Osteoblast (primary cell): ENCODE results near the gene KATNB1. TPM values are rescaled to one million over a fixed set of nuclear protein-coding genes. Genes with fewer than 3 reads are reported as not detected.

Source experiments
- DNase-seq: peaks from one replicate; pipeline ENCODE4 v3.0.0; 2011; ENCODE audit warnings: low spot score, mixed read lengths; ENCODE audit not compliant: insufficient read length; ENCODE audit errors: missing footprints
- H2AFZ ChIP-seq: 2 replicates; pipeline ENCODE4 v1.6.0; 2011; ENCODE audit warnings: mild to moderate bottlenecking, low read length
- H3K27ac ChIP-seq: 2 replicates; pipeline ENCODE4 v1.5.1; 2011; ENCODE audit warnings: mild to moderate bottlenecking, low read depth, low read length, moderate library complexity
- H3K27me3 ChIP-seq: 2 replicates; pipeline ENCODE4 v1.6.0; 2012; ENCODE audit warnings: mild to moderate bottlenecking, control low read depth, inconsistent platforms, low read length, moderate library complexity; ENCODE audit not compliant: insufficient read depth
- H3K36me3 ChIP-seq: 2 replicates; pipeline ENCODE4 v1.5.1; 2011; ENCODE audit warnings: mild to moderate bottlenecking, low read length, control low read depth, moderate library complexity; ENCODE audit not compliant: insufficient read depth
- H3K4me1 ChIP-seq: 2 replicates; pipeline ENCODE4 v1.5.1; 2011; ENCODE audit warnings: mild to moderate bottlenecking, low read length, control low read depth, moderate library complexity; ENCODE audit not compliant: insufficient read depth
- H3K4me2 ChIP-seq: 2 replicates; pipeline ENCODE4 v1.6.0; 2011; ENCODE audit warnings: mild to moderate bottlenecking, low read length; ENCODE audit not compliant: insufficient read depth
- H3K4me3 ChIP-seq: fragments of 200-600 bp; sonication (generic); 3 replicates; pipeline ENCODE4 v1.5.1; 2012; ENCODE audit warnings: mild to moderate bottlenecking, low read length, inconsistent platforms; ENCODE audit not compliant: insufficient read depth
- H3K79me2 ChIP-seq: 2 replicates; pipeline ENCODE4 v1.6.0; 2012; ENCODE audit warnings: mild to moderate bottlenecking, low read length, control low read depth, inconsistent platforms; ENCODE audit not compliant: insufficient read depth
- H3K9me3 ChIP-seq: 2 replicates; pipeline ENCODE4 v1.5.1; 2011; ENCODE audit warnings: low read depth, low read length, control low read depth
- H4K20me1 ChIP-seq: 2 replicates; pipeline ENCODE4 v1.6.0; 2012; ENCODE audit warnings: mild to moderate bottlenecking, low read length, control low read depth; ENCODE audit not compliant: insufficient read depth
- CTCF ChIP-seq: IDR thresholded peaks from 2 replicates; pipeline ENCODE4 v1.5.1; 2011; ENCODE audit warnings: mild to moderate bottlenecking, low read depth, low read length, moderate library complexity; ENCODE audit errors: extremely low read depth
- total RNA-seq: library from RNA; depleted of rRNA; stranded (reverse); fragments of >200 nt; gene quantifications from 2 replicates; pipeline ENCODE4 v1.2.3, GENCODE V29; 2012

The KATNB1 gene
- total RNA-seq, 1 donor, result 24.6 TPM

GRCh38 chr16:57688987-57689761 is 46.4 kb upstream of the KATNB1 start:
- no peaks in the 10 kb centered on the region for H3K79me2 ChIP-seq

DNA sequence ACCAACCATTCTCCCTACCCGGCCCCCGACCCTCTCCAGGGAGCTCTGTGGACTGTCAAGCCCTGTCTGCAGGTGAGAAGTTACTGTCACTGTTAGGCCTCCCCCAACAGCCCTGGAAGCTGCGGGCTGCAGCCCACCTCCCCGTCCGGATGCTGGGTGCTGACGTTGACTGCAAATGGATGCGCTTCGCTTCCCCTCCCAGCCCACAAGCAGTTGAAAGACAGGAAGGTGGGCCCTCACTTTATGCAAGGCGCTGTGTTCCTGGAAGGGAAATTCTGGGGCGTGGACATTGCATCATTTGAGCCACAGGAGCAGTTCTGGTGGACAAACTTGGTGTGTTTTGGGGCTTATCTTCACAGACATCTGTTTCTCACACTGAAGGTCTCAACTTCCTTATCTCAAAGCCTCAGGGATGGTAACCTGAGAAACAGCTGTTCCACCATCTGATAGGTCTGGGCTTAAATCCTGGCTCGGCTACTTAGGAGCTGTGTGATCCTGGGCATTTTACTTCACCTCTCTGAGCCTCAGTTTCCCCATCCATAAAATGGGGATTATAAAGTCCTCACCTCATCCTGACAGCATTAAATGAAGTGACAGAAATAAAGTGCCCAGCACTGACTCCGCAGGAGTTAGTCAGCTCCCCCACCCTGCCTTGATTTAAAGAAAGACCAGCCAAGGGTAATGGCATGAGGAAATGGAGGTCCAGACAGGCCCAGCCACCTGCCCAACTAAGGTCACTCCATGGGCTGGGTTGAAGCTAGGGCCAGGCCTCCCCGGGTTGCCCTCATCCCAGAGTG is 45.6 kb upstream of the KATNB1 start:
- Histone ChIP-seq H4K20me1 (no peaks in the 10 kb centered on the region), H3K4me2 (no peak overlapping the region), H2AFZ (no peak overlapping the region), H3K4me3 (no peak overlapping the region), H3K36me3 (no peaks in the 10 kb centered on the region), H3K27ac (no peak overlapping the region), H3K27me3 (peaks cover 35% of the 10 kb centered on the region), H3K79me2 (no peaks in the 10 kb centered on the region), H3K4me1 (no peaks in the 10 kb centered on the region), H3K9me3 (no peaks in the 10 kb centered on the region)
- peak; percentile 69 for DNase-seq
- no peak for TF ChIP-seq CTCF

More at GRCh38 chr16:57688987-57689761, 46.4 kb upstream of the KATNB1 start:
- Histone ChIP-seq H3K27ac (no peak overlapping the region), H3K4me3 (no peak overlapping the region), H3K27me3 (peaks cover 35% of the 10 kb centered on the region), H2AFZ (no peak overlapping the region), H3K4me1 (no peaks in the 10 kb centered on the region), H3K4me2 (no peak overlapping the region), H3K9me3 (no peaks in the 10 kb centered on the region), H4K20me1 (no peaks in the 10 kb centered on the region), H3K36me3 (no peaks in the 10 kb centered on the region)
- no peak for DNase-seq
- TF ChIP-seq CTCF, result no peak

- Histone ChIP-seq H3K79me2 (no peaks in the 10 kb centered on the region), H3K36me3 (no peaks in the 10 kb centered on the region), H2AFZ (no peak overlapping the region), H4K20me1 (no peaks in the 10 kb centered on the region), H3K9me3 (no peaks in the 10 kb centered on the region), H3K4me1 (no peaks in the 10 kb centered on the region), H3K27ac (no peak overlapping the region), H3K4me2 (no peak overlapping the region), H3K27me3 (peaks cover 37% of the 10 kb centered on the region), H3K4me3 (no peak overlapping the region)
- no peak for DNase-seq
- no peak for TF ChIP-seq CTCF
These were observed 44.6 kb upstream of the KATNB1 start for GRCh38 chr16:57690782-57691471.

- peaks cover 35% of the 10 kb centered on the region for H3K27me3 ChIP-seq
- no peaks in the 10 kb centered on the region for H3K79me2 ChIP-seq
- no peaks in the 10 kb centered on the region for H3K4me1 ChIP-seq
- no peak overlapping the region for H2AFZ ChIP-seq
- no peaks in the 10 kb centered on the region for H3K9me3 ChIP-seq
- no peak overlapping the region for H3K4me2 ChIP-seq
- H3K27ac ChIP-seq, result no peak overlapping the region
- DNase-seq, result no peak
- no peaks in the 10 kb centered on the region for H4K20me1 ChIP-seq
- H3K4me3 ChIP-seq, result no peak overlapping the region
- no peaks in the 10 kb centered on the region for H3K36me3 ChIP-seq
- no peak for TF ChIP-seq CTCF
These were observed 42.9 kb upstream of the KATNB1 start for GRCh38 chr16:57692636-57693035.
